PC-9 (cell line): ENCODE data around the gene NCSTN. TPM values are rescaled to one million over a fixed set of nuclear protein-coding genes. Genes with fewer than 3 reads are reported as not detected.

ENCODE experiments used
- BruUV-seq: library from RNA; stranded (reverse); fragments of 400-500 nt; replicated peaks from 2 replicates; lab custom pipeline; 2021; lab: Mats Ljungman, UMichigan
- CTCF ChIA-PET: fragments of 300-600 bp; sonication (Branson Sonifier 250); formaldehyde crosslinking; loops from one replicate; lab custom pipeline; 2022; ENCODE audit warnings: antibody characterized with exemption; lab: Charles Lee
- POLR2A ChIA-PET: fragments of 300-600 bp; sonication (Branson Sonifier 250); formaldehyde crosslinking; loops from one replicate; lab custom pipeline; 2022; ENCODE audit warnings: antibody characterized with exemption; ENCODE audit not compliant: unreplicated experiment; lab: Charles Lee
- DNase-seq, 2 experiments: peaks; one replicate each; pipeline versions ENCODE4 v3.0.0 to v3.0.0-alpha.2; 2015 to 2022; ENCODE audit warnings: mixed read lengths in 1 of 2
- H2AFZ ChIP-seq: fragments of 200-600 bp; sonication (generic); 2 replicates; pipeline ENCODE4 v1.8.1; 2017; ENCODE audit warnings: antibody characterized with exemption
- H3F3A ChIP-seq: fragments of 200-600 bp; sonication (generic); 2 replicates; pipeline ENCODE4 v1.8.1; 2017; ENCODE audit warnings: antibody characterized with exemption, mild to moderate bottlenecking, low read depth; ENCODE audit not compliant: insufficient read depth
- H3K27ac ChIP-seq: fragments of 200-600 bp; sonication (generic); 2 replicates; pipeline ENCODE4 v1.6.1; 2016; ENCODE audit warnings: mixed run types
- H3K27me3 ChIP-seq: fragments of 200-600 bp; sonication (generic); 2 replicates; pipeline ENCODE4 v1.6.1; 2016; ENCODE audit warnings: low read depth, mixed run types; ENCODE audit not compliant: insufficient read depth
- H3K36me3 ChIP-seq: fragments of 200-600 bp; sonication (generic); 2 replicates; pipeline ENCODE4 v1.6.1; 2016; ENCODE audit warnings: low read depth, mixed run types
- H3K4me1 ChIP-seq: fragments of 200-600 bp; sonication (generic); replicated peaks from 2 replicates; pipeline ENCODE4 v1.6.1; 2016; ENCODE audit warnings: mixed run types; ENCODE audit not compliant: insufficient read depth
- H3K4me2 ChIP-seq: fragments of 200-600 bp; sonication (generic); 2 replicates; pipeline ENCODE4 v1.6.1; 2017; ENCODE audit warnings: mixed run types
- H3K4me3 ChIP-seq: fragments of 200-600 bp; sonication (generic); 2 replicates; pipeline ENCODE4 v1.6.1; 2016; ENCODE audit warnings: mixed run types
- H3K79me2 ChIP-seq: fragments of 200-600 bp; sonication (generic); 2 replicates; pipeline ENCODE4 v1.6.1; 2017; ENCODE audit warnings: low read depth, mixed run types
- H3K9me2 ChIP-seq: fragments of 200-600 bp; sonication (generic); 2 replicates; pipeline ENCODE4 v1.8.1; 2017; ENCODE audit warnings: mild to moderate bottlenecking; ENCODE audit not compliant: insufficient read depth
- H3K9me3 ChIP-seq: fragments of 200-600 bp; sonication (generic); 2 replicates; pipeline ENCODE4 v1.8.1; 2016; ENCODE audit warnings: low read depth; ENCODE audit not compliant: insufficient read depth
- H4K20me1 ChIP-seq: fragments of 200-600 bp; sonication (generic); 2 replicates; pipeline ENCODE4 v1.8.1; 2017; ENCODE audit not compliant: insufficient read depth
- CTCF ChIP-seq: fragments of 200-600 bp; sonication (generic); conservative IDR thresholded peaks from 2 replicates; pipeline ENCODE4 v1.6.1; 2017; ENCODE audit warnings: mixed run types, antibody characterized with exemption, mild to moderate bottlenecking, moderate library complexity
- EZH2 ChIP-seq: fragments of 200-600 bp; sonication (generic); IDR thresholded peaks from 2 replicates; pipeline ENCODE4 v1.8.0; 2017; ENCODE audit warnings: antibody characterized with exemption, low read depth
- intact Hi-C: fragments of 100-400 bp; cut with micrococcal nuclease; formaldehyde crosslinking; loops from one replicate; pipeline ENCODE4 v1.10.0; 2022; ENCODE audit not compliant: unreplicated experiment
- total RNA-seq: library from RNA; stranded (reverse); gene quantifications from 2 replicates; pipeline ENCODE4 v1.2.3, GENCODE V29; 2021

Gene NCSTN
- total RNA-seq, 1 experiment from 2014 or later, result 55.8 TPM

GRCh38 chr1:160344241-160344640 is 1.1 kb downstream of the NCSTN start:
- peaks cover 13% of the 10 kb centered on the region for H3K36me3 ChIP-seq
- intact Hi-C loops, result no loop called here
- no peaks in the 10 kb centered on the region for H3F3A ChIP-seq
- no peak for TF ChIP-seq EZH2
- no peak for TF ChIP-seq CTCF
- H3K9me2 ChIP-seq, result no peaks in the 10 kb centered on the region
- H3K27me3 ChIP-seq, result no peaks in the 10 kb centered on the region
- H3K4me3 ChIP-seq, result peak overlapping the region; percentile 88
- CTCF ChIA-PET, result interaction anchor here (0.7 kb wide), 1 partner anchor 60 kb away, joined by 17 read pairs; no protein-coding TSS in a partner anchor
- H3K4me2 ChIP-seq, result peak overlapping the region; percentile 90
- no peak for DNase-seq
- BruUV-seq, result no TSS peak
- peaks cover 15% of the 10 kb centered on the region for H3K4me1 ChIP-seq
- H3K79me2 ChIP-seq, result peaks cover 55% of the 10 kb centered on the region
- H4K20me1 ChIP-seq, result peaks cover 8% of the 10 kb centered on the region
- H3K27ac ChIP-seq, result no peak overlapping the region
- POLR2A ChIA-PET, result no interaction called here
- no peaks in the 10 kb centered on the region for H3K9me3 ChIP-seq
- H2AFZ ChIP-seq, result peak overlapping the region; percentile 93; the same call in 1 of the 2 replicates

GRCh38 chr1:160344936-160345335 is 1.8 kb downstream of the NCSTN start:
- no peak for DNase-seq
- Histone ChIP-seq H3K36me3 (peaks cover 6% of the 10 kb centered on the region), H4K20me1 (peaks cover 8% of the 10 kb centered on the region), H3K27me3 (no peaks in the 10 kb centered on the region), H3K79me2 (peaks cover 52% of the 10 kb centered on the region), H3K9me2 (no peaks in the 10 kb centered on the region), H3K4me3 (no peak overlapping the region), H3F3A (no peaks in the 10 kb centered on the region), H2AFZ (no peak overlapping the region), H3K9me3 (no peaks in the 10 kb centered on the region), H3K27ac (no peak overlapping the region), H3K4me1 (peaks cover 15% of the 10 kb centered on the region), H3K4me2 (peak overlapping the region; percentile 90; the same call in 1 of the 2 replicates)
- intact Hi-C loops, result no loop called here
- ChIA-PET POLR2A (interaction anchor here (0.6 kb wide), 1 partner anchor 12 kb away, joined by 6 read pairs; no protein-coding TSS in a partner anchor), CTCF (interaction anchor here (0.5 kb wide), 1 partner anchor 31 kb away, joined by 3 read pairs; no protein-coding TSS in a partner anchor)
- BruUV-seq, result no TSS peak
- TF ChIP-seq EZH2, result no peak
- TF ChIP-seq CTCF, result no peak

- Histone ChIP-seq H4K20me1 (peaks cover 5% of the 10 kb centered on the region), H3K4me2 (no peak overlapping the region), H3K4me1 (peaks cover 14% of the 10 kb centered on the region), H3K9me3 (no peaks in the 10 kb centered on the region), H3K4me3 (no peak overlapping the region), H3K9me2 (no peaks in the 10 kb centered on the region), H3K79me2 (peaks cover 37% of the 10 kb centered on the region), H3K27me3 (no peaks in the 10 kb centered on the region), H3K27ac (no peak overlapping the region), H3F3A (no peaks in the 10 kb centered on the region), H2AFZ (no peak overlapping the region), H3K36me3 (peaks cover 12% of the 10 kb centered on the region; the same call in 1 of the 2 replicates)
- BruUV-seq, result no TSS peak
- intact Hi-C loops, result no loop called here
- TF ChIP-seq CTCF (no peak), EZH2 (no peak)
- no peak for DNase-seq
- ChIA-PET POLR2A (no interaction called here), CTCF (no interaction called here)
Measured at GRCh38 chr1:160346463-160346862, 3.3 kb downstream of the NCSTN start.
